ENCODE measurements around the gene GATM.

The GATM gene

DNA sequence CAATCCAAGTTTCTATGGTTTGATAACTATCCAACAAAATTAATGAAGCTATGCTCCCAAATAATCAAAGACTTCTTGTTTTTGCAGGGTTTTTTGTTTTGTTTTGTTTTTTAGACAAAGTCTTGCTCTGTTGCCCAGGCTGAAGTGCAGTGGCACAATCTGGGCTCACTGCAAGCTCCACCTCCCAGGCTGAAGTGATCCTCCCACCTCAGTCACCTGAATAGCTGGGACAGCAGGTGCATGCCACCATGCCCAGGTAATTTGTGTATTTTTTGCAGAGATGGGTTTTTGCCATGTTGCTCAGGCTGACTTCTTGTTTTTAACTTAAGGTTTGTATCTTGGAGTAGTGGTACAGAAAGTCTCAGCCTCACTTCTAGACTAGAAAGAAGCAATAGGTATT, 11.0 kb upstream of the GATM start:
- no peak overlapping the region for H3K9ac ChIP-seq
- no peak for TF ChIP-seq Cebpa-rat (IDR thresholded peaks at IDR 0.05)

DNA sequence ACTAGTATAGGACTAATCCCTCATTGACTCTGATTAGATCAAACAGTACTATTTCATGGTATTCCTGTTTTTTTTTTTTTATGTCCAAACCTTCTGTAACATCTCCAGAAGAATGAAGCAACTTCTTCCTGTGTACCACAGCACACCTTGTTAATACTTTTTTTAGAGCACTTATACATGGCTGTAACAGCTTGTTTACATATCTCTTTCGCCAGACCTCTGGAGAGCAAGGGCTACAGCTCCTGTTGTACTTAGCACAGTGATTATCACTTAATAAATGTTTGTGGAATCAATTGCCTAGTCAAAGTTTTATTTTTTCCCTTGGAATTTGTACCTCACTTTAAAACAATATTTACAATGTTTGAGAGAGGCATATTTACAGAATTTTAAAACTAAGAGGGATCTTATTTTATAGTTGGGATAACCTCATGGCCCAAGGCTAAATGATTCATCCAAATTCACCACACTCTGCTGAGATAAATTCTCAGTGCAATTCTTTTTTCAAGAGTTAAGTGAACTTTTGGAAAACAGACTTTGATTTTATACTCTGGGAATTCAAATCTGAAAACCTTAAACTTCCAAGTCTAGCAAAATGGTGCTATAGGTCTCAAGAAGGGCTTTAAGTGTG, 9.2 kb upstream of the GATM start:
- Histone ChIP-seq H4K20me1 (no peaks in the 10 kb centered on the region), H3K9ac (no peak overlapping the region), H3K4me1 (no peaks in the 10 kb centered on the region), H3K36me3 (no peaks in the 10 kb centered on the region), H3K27ac (no peak overlapping the region), H3K4me2 (no peak overlapping the region), H3K4me3 (no peak overlapping the region), H3K27me3 (peaks cover 7% of the 10 kb centered on the region; the same call in 1 of the 2 replicates), H3K9me3 (no peaks in the 10 kb centered on the region)
- no peak for TF ChIP-seq Cebpa-rat (IDR thresholded peaks at IDR 0.05)

More for the DNA sequence above, 11.0 kb upstream of the GATM start:
- no peak overlapping the region for H3K4me3 ChIP-seq
- H3K36me3 ChIP-seq, result no peaks in the 10 kb centered on the region
- no peak overlapping the region for H3K27ac ChIP-seq
- H3K4me1 ChIP-seq, result no peaks in the 10 kb centered on the region
- H3K27me3 ChIP-seq, result peaks cover 9% of the 10 kb centered on the region; the same call in 1 of the 2 replicates
- H4K20me1 ChIP-seq, result no peaks in the 10 kb centered on the region
- H3K4me2 ChIP-seq, result no peak overlapping the region
- no peaks in the 10 kb centered on the region for H3K9me3 ChIP-seq

DNA sequence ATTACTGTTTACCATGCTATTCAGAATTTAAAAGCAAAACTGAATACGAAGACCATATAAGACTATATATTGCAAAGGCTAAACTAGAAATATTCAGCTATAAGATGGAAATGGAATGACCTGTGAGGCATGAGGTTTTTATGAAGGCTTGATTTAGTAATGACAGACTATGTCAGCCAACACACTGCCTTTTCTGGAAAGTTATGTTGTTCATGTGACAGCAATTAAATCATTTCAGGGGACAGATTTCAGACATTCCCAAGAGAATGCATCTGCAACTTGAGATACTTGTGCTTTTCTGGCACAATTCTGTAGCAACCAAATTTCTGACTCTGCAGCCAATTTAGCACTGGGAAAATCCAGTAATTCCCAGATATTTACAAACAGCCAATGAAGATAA, 8.6 kb upstream of the GATM start:
- Histone ChIP-seq H3K36me3 (no peaks in the 10 kb centered on the region), H3K4me2 (no peak overlapping the region), H3K27me3 (peaks cover 2% of the 10 kb centered on the region; the same call in 1 of the 2 replicates), H3K4me1 (no peaks in the 10 kb centered on the region), H3K9me3 (no peaks in the 10 kb centered on the region), H4K20me1 (no peaks in the 10 kb centered on the region), H3K4me3 (no peak overlapping the region), H3K27ac (no peak overlapping the region), H3K9ac (no peak overlapping the region)
- no peak for TF ChIP-seq Cebpa-rat (IDR thresholded peaks at IDR 0.05)

DNA sequence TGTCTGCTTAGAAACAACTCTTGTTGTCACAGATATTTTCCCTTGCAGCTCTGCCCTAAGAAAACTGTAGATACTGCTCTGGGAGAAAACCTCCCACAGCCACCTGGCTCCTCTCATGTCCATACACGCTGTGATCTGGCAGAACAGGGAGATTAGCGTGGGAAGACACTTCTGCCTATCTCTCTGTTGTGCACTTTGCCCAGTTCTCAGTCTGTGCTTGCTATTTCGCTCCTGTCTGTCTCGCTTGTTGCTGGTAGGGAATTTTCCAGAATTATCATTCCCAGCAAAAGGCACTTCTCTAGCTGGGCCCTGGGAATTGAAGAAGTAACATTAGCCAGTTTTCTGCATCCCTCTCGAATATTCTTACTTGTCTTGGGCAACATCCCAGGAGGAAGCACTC, 8.1 kb upstream of the GATM start:
- Histone ChIP-seq H3K4me1 (no peaks in the 10 kb centered on the region), H3K9ac (no peak overlapping the region), H4K20me1 (no peaks in the 10 kb centered on the region), H3K4me3 (no peak overlapping the region), H3K27me3 (no peaks in the 10 kb centered on the region; the same call in 1 of the 2 replicates), H3K9me3 (no peaks in the 10 kb centered on the region), H3K27ac (no peak overlapping the region), H3K4me2 (no peak overlapping the region), H3K36me3 (no peaks in the 10 kb centered on the region)
- TF ChIP-seq Cebpa-rat (IDR thresholded peaks at IDR 0.05), result no peak

DNA sequence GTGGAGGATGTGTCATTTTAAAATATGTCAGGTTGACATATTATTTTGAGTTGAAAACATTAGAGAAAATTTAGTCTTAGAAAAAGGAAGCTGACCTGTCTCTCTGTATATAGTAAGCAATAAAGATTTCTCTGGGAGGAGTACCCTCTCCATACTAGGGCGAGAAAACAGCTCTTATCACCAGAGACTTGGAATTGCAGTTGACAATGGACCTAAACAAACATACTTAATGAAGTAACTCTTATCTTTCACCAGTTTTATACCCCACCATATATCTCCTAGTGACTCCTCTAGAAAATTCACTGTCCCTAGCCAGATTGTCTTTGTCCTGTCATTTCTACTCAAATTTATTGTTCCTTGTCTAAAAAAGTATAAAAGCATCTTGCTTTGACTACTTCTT, 7.2 kb upstream of the GATM start:
- H3K9me3 ChIP-seq, result no peaks in the 10 kb centered on the region
- H3K4me1 ChIP-seq, result no peaks in the 10 kb centered on the region
- no peaks in the 10 kb centered on the region for H4K20me1 ChIP-seq
- no peak overlapping the region for H3K4me3 ChIP-seq
- no peaks in the 10 kb centered on the region for H3K27me3 ChIP-seq
- H3K36me3 ChIP-seq, result no peaks in the 10 kb centered on the region
- no peak overlapping the region for H3K27ac ChIP-seq
- no peak overlapping the region for H3K4me2 ChIP-seq
- no peak for TF ChIP-seq Cebpa-rat (IDR thresholded peaks at IDR 0.05)
- H3K9ac ChIP-seq, result no peak overlapping the region

DNA sequence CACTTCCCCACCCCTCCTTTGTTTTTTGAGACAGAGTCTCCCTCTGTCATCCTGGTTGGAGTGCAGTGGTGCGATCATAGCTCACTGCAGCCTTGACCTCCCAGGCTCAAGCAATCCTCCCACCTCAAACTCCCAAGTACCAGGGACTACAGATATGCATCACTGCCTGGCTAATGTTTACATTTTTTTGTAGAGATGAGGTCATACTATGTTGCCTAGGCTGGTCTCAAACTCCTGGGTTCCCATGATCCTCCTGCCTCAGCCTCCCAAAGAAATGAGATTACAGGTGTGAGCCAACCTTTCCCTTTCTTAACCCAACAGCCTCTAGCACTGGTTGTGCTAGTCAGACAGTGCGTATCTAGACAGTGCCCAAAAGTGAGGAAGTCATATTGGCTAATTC, 6.4 kb upstream of the GATM start:
- Histone ChIP-seq H3K36me3 (no peaks in the 10 kb centered on the region), H3K4me2 (no peak overlapping the region), H3K27ac (no peak overlapping the region), H3K27me3 (no peaks in the 10 kb centered on the region), H4K20me1 (no peaks in the 10 kb centered on the region), H3K9ac (no peak overlapping the region), H3K4me3 (no peak overlapping the region), H3K4me1 (no peaks in the 10 kb centered on the region), H3K9me3 (no peaks in the 10 kb centered on the region)
- TF ChIP-seq Cebpa-rat (IDR thresholded peaks at IDR 0.05), result no peak

DNA sequence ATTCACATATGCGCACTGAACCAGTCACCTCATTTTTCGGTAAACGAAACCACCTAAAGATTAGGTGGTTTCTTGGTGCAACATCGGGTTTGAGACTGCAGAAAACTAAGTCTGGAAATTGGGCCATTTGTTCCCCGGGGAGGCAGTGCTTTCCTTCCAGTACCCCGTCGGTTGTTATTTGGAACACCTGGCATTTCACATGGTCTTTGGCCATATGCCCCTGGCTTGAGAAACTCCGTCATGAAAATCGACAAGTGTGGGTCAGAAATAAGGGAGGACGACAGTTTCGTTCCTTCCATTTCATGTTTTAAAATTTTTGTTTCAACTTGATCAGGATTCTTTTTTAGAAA, 544 bp upstream of the GATM start:
- Histone ChIP-seq H3K27me3 (peaks cover 45% of the 10 kb centered on the region), H3K4me2 (peak overlapping the region; percentile 99)

DNA sequence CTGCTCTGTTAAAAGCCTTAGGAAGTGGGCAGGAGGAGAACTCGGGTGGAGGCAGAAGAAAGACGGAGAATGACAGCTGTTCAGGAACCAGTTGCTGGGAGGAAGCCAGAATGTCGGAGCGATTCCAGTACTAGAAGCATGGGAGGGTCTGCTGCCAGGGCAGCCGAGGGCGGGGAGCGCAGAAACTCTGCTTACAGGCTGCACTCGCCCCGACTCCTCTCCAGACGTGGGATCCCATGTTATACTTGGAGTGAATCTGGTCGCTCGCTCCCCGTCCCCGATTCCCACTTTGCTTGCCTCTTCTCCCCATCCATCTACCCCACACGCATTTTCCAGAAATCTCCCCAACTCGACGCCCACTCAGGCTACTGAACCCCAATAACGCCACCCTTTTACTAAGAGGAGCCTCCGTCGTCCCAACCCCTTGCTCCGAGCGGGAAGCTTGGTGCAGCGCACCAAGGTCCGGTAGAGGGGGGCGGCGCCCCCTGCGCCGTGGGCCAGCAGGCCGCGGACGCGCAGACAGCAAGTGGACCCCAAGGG, 665 bp downstream of the GATM start:
- Histone ChIP-seq H3K4me2 (peak overlapping the region; percentile 99), H3K9me3 (no peaks in the 10 kb centered on the region), H3K9ac (peak overlapping the region; percentile 63; the same call in 1 of the 2 replicates), H3K27ac (peak overlapping the region; percentile 36), H3K4me3 (peak overlapping the region; percentile 72), H3K4me1 (peaks cover 28% of the 10 kb centered on the region), H3K27me3 (peaks cover 45% of the 10 kb centered on the region), H4K20me1 (peaks cover 14% of the 10 kb centered on the region), H3K36me3 (no peaks in the 10 kb centered on the region)
- no peak for TF ChIP-seq Cebpa-rat (IDR thresholded peaks at IDR 0.05)

More for the DNA sequence above, 544 bp upstream of the GATM start:
- Histone ChIP-seq H3K4me1 (peaks cover 22% of the 10 kb centered on the region), H3K36me3 (no peaks in the 10 kb centered on the region), H3K9me3 (no peaks in the 10 kb centered on the region), H3K27ac (no peak overlapping the region), H3K9ac (peak overlapping the region; percentile 63; the same call in 1 of the 2 replicates), H3K4me3 (peak overlapping the region; percentile 72), H4K20me1 (peaks cover 14% of the 10 kb centered on the region)
- no peak for TF ChIP-seq Cebpa-rat (IDR thresholded peaks at IDR 0.05)

DNA sequence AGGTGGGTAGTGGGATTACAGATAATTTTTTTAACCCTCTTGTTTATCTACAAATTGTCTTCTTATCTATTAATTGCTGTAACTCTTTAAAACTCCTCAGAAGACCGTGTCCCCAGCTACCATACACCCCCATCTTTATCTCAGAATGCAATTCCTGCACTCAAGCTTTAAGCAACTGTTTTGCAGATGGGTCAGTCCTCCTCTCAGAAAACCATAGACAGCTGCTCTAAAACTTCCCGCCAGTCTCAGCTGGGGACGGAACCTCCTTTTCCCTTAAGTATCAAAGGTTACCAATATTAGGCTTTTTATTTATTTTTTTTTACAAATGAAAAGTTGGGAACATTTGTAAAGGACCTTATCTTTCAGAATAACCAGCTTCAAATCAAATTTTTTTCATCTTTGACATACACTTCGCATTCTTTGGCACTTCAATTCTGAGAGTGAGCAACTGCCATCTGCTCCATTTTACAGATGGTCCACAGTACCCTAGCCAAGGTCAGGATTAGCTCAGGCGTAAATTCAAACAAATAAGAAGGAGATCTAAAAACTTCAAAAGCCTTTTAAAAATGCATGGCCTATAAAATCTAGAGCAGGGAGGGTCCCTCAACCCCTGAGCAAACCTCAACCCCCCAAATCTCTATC, 1.3 kb downstream of the GATM start:
- peaks cover 45% of the 10 kb centered on the region for H3K27me3 ChIP-seq
- TF ChIP-seq Cebpa-rat (IDR thresholded peaks at IDR 0.05), result no peak
- H4K20me1 ChIP-seq, result peaks cover 14% of the 10 kb centered on the region
- no peaks in the 10 kb centered on the region for H3K36me3 ChIP-seq
- no peak overlapping the region for H3K9ac ChIP-seq
- peak overlapping the region; percentile 99 for H3K4me2 ChIP-seq
- no peak overlapping the region for H3K27ac ChIP-seq
- no peaks in the 10 kb centered on the region for H3K9me3 ChIP-seq
- H3K4me1 ChIP-seq, result peaks cover 34% of the 10 kb centered on the region
- H3K4me3 ChIP-seq, result peak overlapping the region; percentile 72; the same call in 1 of the 2 replicates

DNA sequence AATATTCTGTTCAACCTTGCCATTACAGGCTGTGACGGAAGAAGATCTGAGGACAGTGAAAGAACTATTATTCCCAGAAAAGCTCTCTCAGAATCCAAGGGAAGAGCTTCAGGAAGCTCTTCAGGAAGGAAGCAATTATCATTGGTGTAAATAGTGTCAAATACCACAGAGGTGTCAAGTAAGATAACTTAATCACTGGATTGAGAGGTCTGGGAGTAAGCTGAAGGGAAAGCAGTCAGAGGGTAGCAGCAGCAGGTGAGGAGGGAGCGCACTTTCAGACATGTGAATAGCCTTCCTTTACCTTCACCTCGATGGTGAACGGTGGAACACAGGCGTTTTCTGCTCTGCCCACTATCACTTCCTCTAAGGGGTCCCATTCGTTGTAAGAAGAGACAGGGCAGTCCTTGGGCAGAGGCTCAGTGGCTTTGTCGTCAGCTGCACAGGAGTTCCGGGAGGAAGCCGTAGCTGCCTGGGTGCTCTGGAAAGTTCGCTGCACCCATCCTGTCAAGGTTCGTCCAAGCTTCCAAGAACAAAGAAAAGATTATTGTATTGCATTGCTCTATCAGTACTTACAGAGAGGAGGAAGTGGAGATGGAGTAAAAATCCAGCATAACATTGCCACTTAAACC, 1.9 kb downstream of the GATM start:
- H3K4me2 ChIP-seq, result no peak overlapping the region
- peaks cover 45% of the 10 kb centered on the region for H3K27me3 ChIP-seq
- no peak overlapping the region for H3K4me3 ChIP-seq
- H3K27ac ChIP-seq, result no peak overlapping the region
- H3K4me1 ChIP-seq, result peaks cover 37% of the 10 kb centered on the region
- H3K9me3 ChIP-seq, result no peaks in the 10 kb centered on the region
- no peak for TF ChIP-seq Cebpa-rat (IDR thresholded peaks at IDR 0.05)
- H3K9ac ChIP-seq, result no peak overlapping the region
- peaks cover 14% of the 10 kb centered on the region for H4K20me1 ChIP-seq
- H3K36me3 ChIP-seq, result no peaks in the 10 kb centered on the region

Measured in BLaER1 (cell line).